ENCODE measurements around the gene C4orf50.

GRCh38 chr4:6002926-6003325 is 15.3 kb downstream of the C4orf50 start:
- TF ChIP-seq CTCF (IDR thresholded peaks at IDR 0.05), result no peak
- TF ChIP-seq POLR2A (IDR thresholded peaks at IDR 0.05), result no peak

Measured in suprapubic skin (tissue), 3 donors.